Endothelial cell of umbilical vein (primary cell): ENCODE results near the gene MEAK7. TPM values are rescaled to one million over a fixed set of nuclear protein-coding genes. Genes with fewer than 3 reads are reported as not detected.

Experiments
- BruUV-seq: library from RNA; stranded (reverse); fragments of 400-500 nt; replicated peaks from 2 replicates; lab custom pipeline; 2021; lab: Mats Ljungman, UMichigan
- CTCF ChIA-PET: fragments of 300-600, 350-600 bp; sonication (Branson Sonifier 250); formaldehyde crosslinking; loops from one replicate; lab custom pipeline; 2021; ENCODE audit warnings: antibody characterized with exemption, inconsistent platforms; lab: Charles Lee
- POLR2A ChIA-PET: fragments of 300-600, 350-600 bp; sonication (Branson Sonifier 250); formaldehyde crosslinking; loops from one replicate; lab custom pipeline; 2021; ENCODE audit warnings: antibody characterized with exemption, inconsistent platforms; lab: Charles Lee
- DNase-seq: peaks from one replicate; pipeline ENCODE4 v3.0.0-alpha.2; 2011; ENCODE audit warnings: low read depth, low spot score
- FAIRE-seq: peaks from 2 replicates; lab custom pipeline; 2011; peaks lifted over from hg19 to GRCh38; lab: Jason Lieb, UNC
- H2AFZ ChIP-seq: 2 replicates; pipeline ENCODE4 v1.6.0; 2012; ENCODE audit warnings: low read depth, low read length, control low read depth, inconsistent platforms
- H3K27ac ChIP-seq: 2 replicates; pipeline ENCODE4 v1.5.1; 2011; ENCODE audit warnings: low read depth, mild to moderate bottlenecking, control low read depth, low read length, moderate library complexity; ENCODE audit not compliant: insufficient read depth
- H3K27me3 ChIP-seq, 2 experiments: 2 replicates each; pipeline versions ENCODE4 v1.6.0 to v1.6.1; 2011; ENCODE audit warnings: low read length in 2 of 2, mixed read lengths in 1 of 2; ENCODE audit not compliant: control insufficient read depth in 2 of 2, insufficient read depth in 2 of 2
- H3K36me3 ChIP-seq, 2 experiments: 2 replicates in 1 of 2; 3 replicates in 1 of 2; pipeline ENCODE4 v1.5.1; 2011; ENCODE audit warnings: low read length in 2 of 2, mild to moderate bottlenecking in 1 of 2, moderate library complexity in 1 of 2; ENCODE audit not compliant: control insufficient read depth in 2 of 2, insufficient read depth in 2 of 2; ENCODE audit errors: extremely low read depth in 1 of 2
- H3K4me1 ChIP-seq: 3 replicates; pipeline ENCODE4 v1.5.1; 2011; ENCODE audit warnings: mild to moderate bottlenecking, low read length; ENCODE audit not compliant: control insufficient read depth, insufficient read depth; ENCODE audit errors: extremely low read depth
- H3K4me2 ChIP-seq: 2 replicates; pipeline ENCODE4 v1.6.1; 2011; ENCODE audit warnings: low read length, control low read depth, mixed read lengths; ENCODE audit not compliant: insufficient read depth
- H3K4me3 ChIP-seq, 3 experiments: fragments of 200-600 bp in 1 of 3; sonication (generic), shearing (Covaris generic) in 1 of 3; replicated peaks in 1 of 3; 2 replicates each; pipeline ENCODE4 v1.5.1; 2011 to 2016; ENCODE audit warnings: control low read depth in 3 of 3, low read length in 3 of 3, mild to moderate bottlenecking in 2 of 3, inconsistent platforms in 1 of 3, low read depth in 1 of 3, moderate library complexity in 1 of 3; ENCODE audit not compliant: insufficient read depth in 1 of 3
- H3K79me2 ChIP-seq: 2 replicates; pipeline ENCODE4 v1.6.0; 2012; ENCODE audit warnings: low read length, inconsistent platforms; ENCODE audit not compliant: control insufficient read depth, insufficient read depth
- H3K9ac ChIP-seq: replicated peaks from 2 replicates; pipeline ENCODE3; 2011; ENCODE audit warnings: low read length, control low read depth; ENCODE audit not compliant: insufficient read depth; ENCODE audit errors: extremely low read depth
- H3K9me1 ChIP-seq: replicated peaks from 3 replicates; pipeline ENCODE4 v1.6.0; 2011; ENCODE audit warnings: mild to moderate bottlenecking, low read length; ENCODE audit not compliant: control insufficient read depth, insufficient read depth; ENCODE audit errors: extremely low read depth
- H3K9me3 ChIP-seq: replicated peaks from 2 replicates; pipeline ENCODE4 v1.5.1; 2012; ENCODE audit warnings: low read length, inconsistent platforms; ENCODE audit not compliant: control insufficient read depth, insufficient read depth
- H4K20me1 ChIP-seq: replicated peaks from 2 replicates; pipeline ENCODE3; 2011; ENCODE audit warnings: mild to moderate bottlenecking, low read length; ENCODE audit not compliant: control insufficient read depth, insufficient read depth; ENCODE audit errors: extremely low read depth
- CTCF ChIP-seq, 2 donors: IDR thresholded peaks; 1 replicate in 1 of 2; 2 replicates in 1 of 2; pipeline ENCODE4 v1.5.1; 2011; ENCODE audit warnings: low read length in 2 of 2, mild to moderate bottlenecking in 2 of 2, moderate library complexity in 2 of 2, control low read depth in 1 of 2, inconsistent platforms in 1 of 2, low read depth in 1 of 2; ENCODE audit not compliant: insufficient read depth in 1 of 2; ENCODE audit errors: extremely low read depth in 1 of 2
- EZH2 ChIP-seq: IDR thresholded peaks from 2 replicates; pipeline ENCODE4 v1.6.1; 2012; ENCODE audit warnings: borderline replicate concordance, low read depth, mild to moderate bottlenecking, moderate library complexity, low read length, inconsistent platforms; ENCODE audit not compliant: severe bottlenecking
- FOS ChIP-seq: IDR thresholded peaks from 2 replicates; pipeline ENCODE4 v1.6.1; 2011; ENCODE audit warnings: mild to moderate bottlenecking, low read length, moderate library complexity, borderline replicate concordance; ENCODE audit not compliant: insufficient read depth
- JUN ChIP-seq: IDR thresholded peaks from 2 replicates; pipeline ENCODE4 v1.6.1; 2011; ENCODE audit warnings: borderline replicate concordance, low read depth; ENCODE audit not compliant: insufficient read length, insufficient read depth
- MAX ChIP-seq: IDR thresholded peaks from 2 replicates; pipeline ENCODE4 v1.6.1; 2011; ENCODE audit not compliant: insufficient read depth, insufficient read length
- MYC ChIP-seq: IDR thresholded peaks from one replicate; pipeline ENCODE4 v1.6.1; 2011; ENCODE audit warnings: mild to moderate bottlenecking, low read depth, low read length
- POLR2A ChIP-seq: IDR thresholded peaks from 2 replicates; pipeline ENCODE4 v1.6.1; 2012; ENCODE audit warnings: low read depth, mild to moderate bottlenecking, control low read depth, low read length
- POLR2AphosphoS5 ChIP-seq: IDR thresholded peaks from 2 replicates; pipeline ENCODE4 v1.6.1; 2012; ENCODE audit warnings: low read depth, mild to moderate bottlenecking, control low read depth, low read length, moderate library complexity; ENCODE audit not compliant: insufficient read depth
- dilution Hi-C: fragments of 300-500 bp; cut with MboI; formaldehyde crosslinking; loops from one replicate; pipeline ENCODE4 v1.15.0; 2019; ENCODE audit warnings: low sequenced_read_pairs; ENCODE audit not compliant: extremely low pct_ligation_motif_present
- intact Hi-C: fragments of 100-400 bp; cut with micrococcal nuclease; formaldehyde crosslinking; loops from one replicate; pipeline ENCODE4 v1.10.0; 2022
- polyA plus RNA-seq, 4 experiments: library from polyadenylated mRNA; depleted of rRNA in 3 of 4; stranded (reverse) in 3 of 4; unstranded in 1 of 4; fragments of >200 nt; gene quantifications; 2 replicates each; pipeline versions ENCODE4 v1.2.1 to v1.2.3, GENCODE V29; 2011 to 2012; ENCODE audit warnings: missing spikeins in 1 of 4
- total RNA-seq: library from RNA; stranded (reverse); gene quantifications from 2 replicates; pipeline ENCODE4 v1.2.3, GENCODE V29; 2021

The MEAK7 gene
- total and polyA plus RNA-seq, 2 donors (not counting 3 experiments of a cell fraction or from before 2014, with no cell fraction given) = 16.2 to 22.7 TPM

- BruUV-seq = no TSS peak
- Histone ChIP-seq H2AFZ (no peak overlapping the region), H3K79me2 (no peaks in the 10 kb centered on the region), H3K27me3 (no peaks in the 10 kb centered on the region), H4K20me1 (no peaks in the 10 kb centered on the region), H3K4me2 (no peak overlapping the region), H3K36me3 (peaks cover 0 to 2% of the 10 kb centered on the region in 2 experiments), H3K4me3 (no peak overlapping the region), H3K27ac (no peak overlapping the region), H3K9me3 (no peaks in the 10 kb centered on the region), H3K4me1 (no peaks in the 10 kb centered on the region), H3K9ac (no peak overlapping the region), H3K9me1 (no peaks in the 10 kb centered on the region)
- FAIRE-seq = no peak
- intact Hi-C loops = no loop called here
- DNase-seq = no peak
- no peak for TF ChIP-seq MAX
- TF ChIP-seq MYC = no peak
- TF ChIP-seq POLR2A = no peak
- no peak for TF ChIP-seq POLR2AphosphoS5
- no peak for TF ChIP-seq EZH2
- TF ChIP-seq CTCF (IDR thresholded peaks at IDR 0.05; ENCODE audit: extremely low read depth in 1 of 2, insufficient read depth in 1 of 2, low read depth in 1 of 2, low read length in 2 of 2) = no peak
- no peak for TF ChIP-seq FOS
- TF ChIP-seq JUN = no peak
- CTCF ChIA-PET = no interaction called here
- POLR2A ChIA-PET = no interaction called here
- dilution Hi-C loops = no loop called here
These were observed 45.6 kb downstream of the MEAK7 start for GRCh38 chr16:84458606-84459532.
